NCI-H1048 (cell line): ENCODE measurements around the gene DUOX1.

ENCODE experiments used
- DNase-seq: peaks from one replicate; lab custom pipeline; 2025; lab: John Stamatoyannopoulos, UW

Gene DUOX1

GRCh38 chr15:45187894-45188830 is 58.4 kb downstream of the DUOX1 start, which contains the start of gene SHF:
TSS of gene SHF (minus strand) at chr15:45187966. CDS start at chr15:45187951, 15 bp downstream.
- DNase-seq, result no peak

DNA sequence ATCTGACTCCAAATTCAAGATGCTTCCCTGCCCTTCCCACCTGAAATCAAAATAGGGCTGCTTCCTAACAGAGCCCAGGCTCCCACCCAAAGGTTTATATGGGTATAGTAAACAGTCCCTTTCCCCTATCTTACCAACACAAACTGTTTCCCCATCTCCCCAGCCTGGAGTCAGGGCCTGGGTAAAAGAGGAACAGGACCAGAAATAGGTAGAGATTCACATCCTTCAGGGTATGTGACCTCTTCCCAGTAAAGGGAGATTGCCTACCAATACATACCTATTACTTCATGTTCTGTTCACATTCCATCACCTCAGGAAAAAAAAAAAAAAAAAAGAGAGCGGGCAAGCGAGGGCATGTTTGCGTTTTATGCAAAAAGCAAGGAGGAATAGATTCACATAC is 67.7 kb downstream of the DUOX1 start:
- DNase-seq, result no peak

DNA sequence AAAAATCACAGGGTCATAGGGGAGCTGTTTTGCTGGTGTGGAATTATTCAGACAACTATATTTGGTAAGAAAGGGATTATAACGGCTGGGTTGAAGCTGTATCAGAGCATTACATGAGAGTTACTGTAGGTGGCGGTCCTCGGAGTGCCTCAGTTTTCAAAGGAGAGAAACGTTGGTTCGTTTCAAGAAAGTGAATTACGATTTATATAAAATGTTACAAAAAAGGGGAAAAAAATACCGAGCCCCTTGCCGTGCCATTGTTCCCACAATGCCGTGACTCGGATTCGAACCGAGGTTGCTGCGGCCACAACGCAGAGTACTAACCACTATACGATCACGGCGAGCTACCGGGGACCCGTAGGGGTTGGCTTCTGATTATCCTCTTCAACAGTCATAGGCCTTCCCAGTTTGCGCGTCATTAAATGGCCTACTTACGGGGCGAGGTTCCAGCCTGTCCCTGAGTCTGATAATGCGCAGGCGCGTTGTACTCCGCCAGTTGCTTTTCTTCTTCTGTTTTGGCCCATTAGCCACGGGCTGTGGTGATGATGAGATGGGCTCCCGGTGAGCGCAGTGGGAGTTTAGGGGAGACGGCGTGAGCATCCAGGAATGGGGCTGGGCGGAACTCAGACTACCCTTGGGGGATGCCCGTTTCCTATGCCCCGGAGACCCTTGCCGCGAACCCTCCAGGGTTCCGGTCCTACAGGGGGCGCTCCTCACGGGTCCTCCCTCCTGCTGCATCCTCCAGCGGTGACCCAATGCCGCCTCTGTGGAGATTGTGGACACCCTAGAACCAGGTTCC is 68.7 kb downstream of the DUOX1 start:
- DNase-seq, result no peak

- DNase-seq, result no peak
Observed at GRCh38 chr15:45199136-45199810, 69.5 kb downstream of the DUOX1 start.

DNA sequence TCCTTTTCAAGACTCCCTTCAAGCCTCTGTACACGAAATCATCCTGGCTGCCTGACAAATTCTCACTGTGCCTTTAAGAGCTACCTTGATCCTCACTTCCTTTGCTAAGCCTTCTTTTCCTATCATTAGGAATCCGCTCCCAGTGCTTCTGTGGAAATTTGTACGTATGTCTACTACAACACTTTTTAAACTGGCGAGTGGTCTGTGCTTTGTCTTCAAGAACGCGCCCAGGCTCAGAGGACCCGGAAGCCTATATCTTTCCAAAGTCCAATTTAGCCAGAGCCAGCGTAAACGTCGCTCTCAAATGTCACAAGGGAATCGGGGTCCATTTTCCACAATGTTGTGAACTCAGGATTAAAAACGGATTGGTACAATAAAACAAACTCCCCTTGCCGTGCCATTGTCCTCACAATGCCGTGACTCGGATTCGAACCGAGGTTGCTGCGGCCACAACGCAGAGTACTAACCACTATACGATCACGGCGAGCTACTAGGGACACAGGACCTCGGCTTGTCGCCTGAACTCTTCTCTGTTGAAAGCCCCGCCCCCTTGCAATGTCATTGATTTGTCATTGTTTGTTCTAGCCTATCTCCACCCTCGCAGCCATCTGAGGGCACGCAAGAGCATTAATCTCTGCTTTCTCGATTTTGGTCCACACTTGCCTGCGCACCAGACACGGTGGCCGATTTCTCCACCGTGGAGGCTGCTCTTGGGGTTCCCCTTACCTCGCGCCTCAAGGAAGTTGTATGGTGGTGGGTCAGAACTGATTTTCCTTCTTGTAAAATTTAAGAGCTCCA is 70.4 kb downstream of the DUOX1 start:
- no peak for DNase-seq

DNA sequence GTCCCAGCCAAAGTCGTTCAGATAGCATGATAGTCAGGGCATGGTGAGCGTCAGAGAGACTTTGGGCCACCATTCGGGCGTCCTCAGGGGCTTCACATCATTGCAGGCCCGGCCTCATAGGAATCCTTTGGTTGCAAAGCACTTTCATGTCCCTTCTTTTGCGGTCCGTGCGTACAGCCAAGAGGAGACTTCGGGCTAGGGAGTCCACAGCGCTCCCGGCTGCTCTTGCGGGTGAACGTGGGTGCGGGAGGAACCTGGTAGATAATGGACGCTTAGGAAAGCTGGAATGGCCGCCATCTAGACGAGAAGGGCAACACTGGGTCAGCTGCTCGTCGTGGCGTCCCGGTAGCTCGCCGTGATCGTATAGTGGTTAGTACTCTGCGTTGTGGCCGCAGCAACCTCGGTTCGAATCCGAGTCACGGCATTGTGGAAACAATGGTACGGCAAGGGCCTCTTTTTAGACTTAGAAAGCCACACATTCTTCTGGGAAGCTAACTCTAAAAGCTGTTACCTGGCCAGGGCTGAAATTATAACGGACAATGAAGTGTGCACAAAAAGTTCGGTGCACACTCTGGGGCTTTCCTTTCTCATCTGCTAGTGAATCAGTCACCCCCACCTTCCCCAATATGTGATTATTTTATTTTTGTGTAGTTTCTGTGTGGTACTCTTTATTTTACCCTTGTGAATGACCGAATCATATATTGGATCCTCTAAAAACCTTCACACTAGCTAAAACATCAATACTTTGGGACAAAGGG is 71.2 kb downstream of the DUOX1 start:
- DNase-seq, result no peak

DNA sequence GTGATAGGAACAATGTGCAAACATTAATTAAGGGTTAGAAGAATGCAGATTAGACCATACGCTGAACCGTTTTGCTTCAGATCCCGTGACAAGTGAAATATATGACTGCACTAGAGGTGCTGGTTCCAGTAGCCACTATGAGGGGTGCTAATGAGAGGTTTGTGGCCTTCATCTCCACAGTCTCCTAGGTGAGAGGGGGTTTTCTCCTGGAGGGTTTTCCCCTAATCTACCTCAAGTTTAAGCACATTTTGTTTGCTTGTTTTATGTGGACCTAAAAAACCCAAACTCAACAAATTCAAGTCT is 71.7 kb downstream of the DUOX1 start:
- DNase-seq, result no peak

- DNase-seq, result no peak
Observed at GRCh38 chr15:45201869-45202268, 72.1 kb downstream of the DUOX1 start.

GRCh38 chr15:45203182-45203581 is 73.4 kb downstream of the DUOX1 start:
- DNase-seq, result no peak

GRCh38 chr15:45205192-45205591 is 75.4 kb downstream of the DUOX1 start:
- no peak for DNase-seq

- DNase-seq, result no peak
Observed at GRCh38 chr15:45212493-45212892, 82.7 kb downstream of the DUOX1 start.
